H1 (cell line): ENCODE data around the gene ATP5PB. TPM values are rescaled to one million over a fixed set of nuclear protein-coding genes. Genes with fewer than 3 reads are reported as not detected.

Experiments
- CBX8 ChIP-seq: fragments of 300-800, 300-1000 bp; sonication (generic); IDR thresholded peaks from 2 replicates; pipeline ENCODE4 v1.7.1; 2016; ENCODE audit warnings: low read depth, low read length, borderline replicate concordance
- CHD7 ChIP-seq: fragments of 300-600 bp; sonication (generic); IDR thresholded peaks from 2 replicates; pipeline ENCODE4 v1.7.1; 2012; ENCODE audit warnings: low read length, moderate library complexity, mild to moderate bottlenecking, inconsistent platforms; ENCODE audit not compliant: insufficient replicate concordance
- CTBP2 ChIP-seq: IDR thresholded peaks from 2 replicates; pipeline ENCODE4 v1.7.0; 2011; ENCODE audit warnings: borderline replicate concordance, mild to moderate bottlenecking, moderate library complexity, mixed read lengths, low read length; ENCODE audit not compliant: insufficient read depth, insufficient read length
- EZH2 ChIP-seq: fragments of 200-600 bp; sonication (generic); IDR thresholded peaks from 2 replicates; pipeline ENCODE4 v1.7.1; 2012; ENCODE audit warnings: low read depth, mild to moderate bottlenecking, moderate library complexity, low read length, inconsistent platforms; ENCODE audit not compliant: severe bottlenecking
- KDM4A ChIP-seq: IDR thresholded peaks from one replicate; pipeline ENCODE4 v1.7.1; 2012; ENCODE audit warnings: low read depth, mild to moderate bottlenecking, moderate library complexity, low read length, inconsistent platforms; ENCODE audit not compliant: severe bottlenecking
- POLR2A ChIP-seq, 2 experiments: IDR thresholded peaks; 1 replicate in 1 of 2; 2 replicates in 1 of 2; pipeline ENCODE4 v1.6.1; 2011; ENCODE audit warnings: low read depth in 2 of 2, low read length in 2 of 2, mild to moderate bottlenecking in 2 of 2; ENCODE audit errors: control extremely low read depth in 1 of 2
- SIX5 ChIP-seq: IDR thresholded peaks from 2 replicates; pipeline ENCODE4 v1.6.1; 2011; ENCODE audit warnings: mild to moderate bottlenecking, low read depth, low read length
- SUZ12 ChIP-seq: fragments of 200-600 bp; sonication (generic); IDR thresholded peaks from 2 replicates; pipeline ENCODE4 v1.6.1; 2012; ENCODE audit warnings: mild to moderate bottlenecking, inconsistent platforms, low read length, moderate library complexity, mixed read lengths
- polyA plus RNA-seq, 7 experiments: library from polyadenylated mRNA; depleted of rRNA in 3 of 7; stranded (reverse) in 5 of 7; unstranded in 2 of 7; fragments of >200 nt in 5 of 7; fragments of 200-250 nt in 2 of 7; gene quantifications; 1 replicate in 5 of 7; 2 replicates in 1 of 7; 4 replicates in 1 of 7; pipeline versions ENCODE4 v1.2.1 to v1.2.3, GENCODE V29; 2011 to 2013; ENCODE audit warnings: missing spikeins in 2 of 7, mixed read lengths in 2 of 7
- total RNA-seq: library from RNA; stranded (reverse); fragmentation: NEBNext Ultra II Directional; extraction: Animal tissue kit (Norgen Biotek cat#: 25700); gene quantifications from 2 replicates; pipeline ENCODE4 v1.2.1, GENCODE V29; 2021

Gene ATP5PB
- total and polyA plus RNA-seq, 2 of the 8 experiments (the other 6 are each of a cell fraction or from before 2014, with no cell fraction given): 232 to 262 TPM

- no peak for TF ChIP-seq CHD7
- no peak for TF ChIP-seq CBX8
- TF ChIP-seq SIX5: no peak
- no peak for TF ChIP-seq KDM4A
- no peak for TF ChIP-seq POLR2A (IDR thresholded peaks at IDR 0.05; ENCODE audit: control extremely low read depth in 1 of 2, low read depth in 2 of 2, low read length in 2 of 2)
- no peak for TF ChIP-seq CTBP2
- TF ChIP-seq EZH2: no peak
- no peak for TF ChIP-seq SUZ12
- TF ChIP-seq, all 59 proteins: peak for 0
Observed at GRCh38 chr1:111490220-111490619, 41.0 kb downstream of the ATP5PB start (continued).
